A549 (cell line): ENCODE data around the gene MPRIP. TPM values are rescaled to one million over a fixed set of nuclear protein-coding genes. Genes with fewer than 3 reads are reported as not detected.
"Not testable (repeated sequence)": the region's sequence is repeated elsewhere in the genome, so short reads cannot be mapped to it uniquely, and the experiment has no call there.

Experiments
- ATAC-seq, 2 experiments: fragments of 200-7000 bp in 1 of 2; fragments of >200 bp in 1 of 2; cut with Nextera tagmentation in 1 of 2; cut with Tn5 transposase in 1 of 2; 3 replicates each; pipeline versions ENCODE4 v1.8.0 to v1.9.1; 2018 to 2020; ENCODE audit warnings: mild to moderate bottlenecking in 1 of 2, moderate library complexity in 1 of 2
- CTCF ChIA-PET: fragments of 300-600 bp; sonication (Branson Sonifier 250); formaldehyde crosslinking; extraction: SDS; loops from one replicate; lab custom pipeline; 2021; ENCODE audit warnings: antibody characterized with exemption, inconsistent platforms; lab: Yijun Ruan, JAX
- POLR2A ChIA-PET: fragments of 350-600 bp; formaldehyde crosslinking; extraction: SDS; loops from one replicate; lab custom pipeline; 2021; ENCODE audit warnings: antibody characterized with exemption, inconsistent platforms; lab: Yijun Ruan, JAX
- DNase-seq, 2 experiments: peaks; one replicate each; pipeline versions ENCODE4 v3.0.0 to v3.0.0-alpha.2; 2011 to 2016; ENCODE audit warnings: low read depth in 1 of 2, low spot score in 1 of 2
- FAIRE-seq: peaks from 2 replicates; lab custom pipeline; 2011; peaks lifted over from hg19 to GRCh38; lab: Jason Lieb, UNC
- H3K27ac ChIP-seq, 2 experiments: fragments of >200 bp; sonication (Bioruptor Twin); formaldehyde crosslinking; 3 replicates each; pipeline ENCODE4 v1.5.1; 2016 to 2017
- H3K4me1 ChIP-seq: fragments of >200 bp; sonication (Bioruptor Twin); formaldehyde crosslinking; 3 replicates; pipeline ENCODE4 v1.6.1; 2016
- H3K4me2 ChIP-seq: fragments of >200 bp; sonication (Bioruptor Twin); formaldehyde crosslinking; 3 replicates; pipeline ENCODE4 v1.6.1; 2016
- H3K4me3 ChIP-seq: fragments of >200 bp; sonication (Bioruptor Twin); formaldehyde crosslinking; 3 replicates; pipeline ENCODE4 v1.5.1; 2016
- H3K9me3 ChIP-seq: fragments of >200 bp; sonication (Bioruptor Twin); formaldehyde crosslinking; 3 replicates; pipeline ENCODE4 v1.6.1; 2016
- CEBPB ChIP-seq, 2 experiments: fragments of >200 bp in 1 of 2; sonication (Bioruptor Twin) in 1 of 2; formaldehyde crosslinking in 1 of 2; IDR thresholded peaks; 2 replicates each; pipeline ENCODE4 v1.6.1; 2012 to 2016
- EP300 ChIP-seq, 2 experiments: fragments of >200 bp; sonication (Bioruptor Twin); formaldehyde crosslinking; IDR thresholded peaks; 2 replicates in 1 of 2; 3 replicates in 1 of 2; pipeline ENCODE4 v1.6.1; 2016 to 2017
- FOSL2 ChIP-seq, 2 experiments: fragments of 450-650 bp in 1 of 2; fragments of >200 bp in 1 of 2; sonication (Bioruptor Twin) in 1 of 2; formaldehyde crosslinking; IDR thresholded peaks; 2 replicates each; pipeline versions ENCODE4 v1.5.0 to v1.6.1; 2016 to 2020; ENCODE audit warnings: mild to moderate bottlenecking in 1 of 2, moderate library complexity in 1 of 2
- GATA3 ChIP-seq: IDR thresholded peaks from 2 replicates; pipeline ENCODE4 v1.6.1; 2012; ENCODE audit warnings: borderline replicate concordance
- JUN ChIP-seq, 2 experiments: fragments of >200 bp; sonication (Bioruptor Twin); formaldehyde crosslinking; IDR thresholded peaks; 2 replicates in 1 of 2; 3 replicates in 1 of 2; pipeline ENCODE4 v1.6.1; 2016 to 2017
- MAFK ChIP-seq: fragments of 450-650 bp; IDR thresholded peaks from 2 replicates; pipeline ENCODE4 v1.6.1; 2014; ENCODE audit not compliant: partially characterized antibody
- MAX ChIP-seq: IDR thresholded peaks from 2 replicates; pipeline ENCODE4 v1.6.1; 2012
- RAD21 ChIP-seq, 2 experiments: fragments of >200 bp in 1 of 2; sonication (Bioruptor Twin) in 1 of 2; formaldehyde crosslinking in 1 of 2; IDR thresholded peaks in 1 of 2; conservative IDR thresholded peaks in 1 of 2; 2 replicates in 1 of 2; 3 replicates in 1 of 2; pipeline ENCODE4 v1.6.1; 2012 to 2018; ENCODE audit warnings: inconsistent platforms in 1 of 2
- SMC3 ChIP-seq: fragments of >200 bp; sonication (Bioruptor Twin); formaldehyde crosslinking; IDR thresholded peaks from 3 replicates; pipeline ENCODE4 v1.6.1; 2018; ENCODE audit warnings: inconsistent platforms
- WGBS: methylation state at CpG from one replicate; pipeline ENCODE4 v1.1.6; 2017; ENCODE audit errors: missing lambda C conversion rate; 5-methylcytosine and 5-hydroxymethylcytosine counted together
- polyA plus RNA-seq, 4 experiments: library from polyadenylated mRNA; depleted of rRNA in 3 of 4; stranded (reverse); fragments of >200 nt; fragmentation: RNase III in 1 of 4; extraction: RNeasy Plus Mini Kit Qiagen cat#74134 plus additional on column Dnase treatment in 1 of 4; gene quantifications; 2 replicates in 3 of 4; 3 replicates in 1 of 4; pipeline ENCODE4 v1.2.3, GENCODE V29; 2011 to 2017

MPRIP gene
- polyA plus RNA-seq, 2 of the 4 experiments (the other 2 are of a cell fraction) = 147 to 228 TPM

GRCh38 chr17:17008621-17009397, 33.4 kb upstream of the MPRIP start:
- FAIRE-seq, DNase-seq, POLR2A ChIA-PET, ATAC-seq, H3K9me3 ChIP-seq, H3K4me3 ChIP-seq: not testable (repeated sequence)
- peak overlapping the region; percentile 87 to 97 for H3K27ac ChIP-seq
- CTCF ChIA-PET = interaction anchor here (0.6 to 1.7 kb wide), 7 partner anchors 9 to 133 kb away, joined by 3 to 4 read pairs (median 3); no protein-coding TSS in a partner anchor
- WGBS = 92% methylated on average over 10 of the region's 10 CpGs
- H3K4me2 ChIP-seq = peak overlapping the region; percentile 70
- H3K4me1 ChIP-seq = peaks cover 41% of the 10 kb centered on the region

GRCh38 chr17:17009972-17010371, 32.3 kb upstream of the MPRIP start:
- FAIRE-seq = peak; percentile 100

GRCh38 chr17:17010545-17011034, 31.7 kb upstream of the MPRIP start:
- H3K9me3 ChIP-seq; DNase-seq; FAIRE-seq; H3K4me3 ChIP-seq; POLR2A ChIA-PET; TF ChIP-seq FOSL2 (CRISPR knock-in tag; IDR thresholded peaks at IDR 0.05): not testable (repeated sequence)
- H3K4me2 ChIP-seq = peak overlapping the region; percentile 58
- CTCF ChIA-PET = interaction anchor here (1.7 kb wide), 1 partner anchor 15 kb away, joined by 3 read pairs; no protein-coding TSS in a partner anchor
- 0% methylated on average over 4 of the region's 12 CpGs for WGBS
- peak overlapping the region; percentile 82 to 89 for H3K27ac ChIP-seq
- H3K4me1 ChIP-seq = peaks cover 59% of the 10 kb centered on the region
- TF ChIP-seq EP300 (IDR thresholded peaks at IDR 0.05) (peak in 1 of 2 experiments; percentile 26; a peak in 1 of 5 replicates), JUN (IDR thresholded peaks at IDR 0.05) (peak; percentile 49 to 75; a peak in 3 of 5 replicates), RAD21 (conservative IDR thresholded peaks at IDR 0.05 in 1 of 2, IDR thresholded peaks at IDR 0.05 in 1 of 2) (0 out of 5 replicates have a peak, but pooled peaks of 1 of the 2 experiments have one; percentile 10), FOSL2 (IDR thresholded peaks at IDR 0.05) (peak; percentile 60), GATA3 (0 out of 2 replicates have a peak, but pooled peaks have one; percentile 19)
- peak; percentile 86 to 91 for ATAC-seq

More at GRCh38 chr17:17009972-17010371, 32.3 kb upstream of the MPRIP start:
- Histone ChIP-seq H3K4me1 (peaks cover 53% of the 10 kb centered on the region), H3K27ac (peak overlapping the region; percentile 87 to 97), H3K4me2 (peak overlapping the region; percentile 70)
- ATAC-seq (peak; percentile 61 to 62), DNase-seq (peak in 1 of 2 experiments; percentile 69)
- WGBS = 6% methylated on average over 1 of the region's 4 CpGs
- CTCF ChIA-PET = interaction anchor here (1.0 to 1.7 kb wide), 3 partner anchors 8 to 67 kb away, joined by 3 read pairs; no protein-coding TSS in a partner anchor
- POLR2A ChIA-PET = not testable (repeated sequence)
- TF ChIP-seq RAD21 (conservative IDR thresholded peaks at IDR 0.05 in 1 of 2, IDR thresholded peaks at IDR 0.05 in 1 of 2) (peak in 1 of 2 experiments; percentile 22; a peak in 2 of 5 replicates), SMC3 (peak; percentile 40; the same call in 1 of the 3 replicates), MAX (peak; percentile 43; the same call in 1 of the 2 replicates), MAFK (peak; percentile 49)
- TF ChIP-seq, all 56 proteins: peak for 4; not testable (repeated sequence) for 52
- not testable (repeated sequence) for H3K9me3 ChIP-seq, H3K4me3 ChIP-seq

- peak; percentile 15 to 84; a peak in 2 of 4 replicates for TF ChIP-seq CEBPB (IDR thresholded peaks at IDR 0.05)
- H3K4me3 ChIP-seq; CTCF ChIA-PET; POLR2A ChIA-PET; FAIRE-seq; H3K9me3 ChIP-seq; TF ChIP-seq FOSL2 (IDR thresholded peaks at IDR 0.05): not testable (repeated sequence)
- TF ChIP-seq FOSL2 (CRISPR knock-in tag; IDR thresholded peaks at IDR 0.05) = 0 out of 2 replicates have a peak, but pooled peaks have one; percentile 32
- TF ChIP-seq JUN (IDR thresholded peaks at IDR 0.05) = peak; percentile 50 to 61; a peak in 3 of 5 replicates
- peak; percentile 31 to 43; a peak in 1 of 5 replicates for TF ChIP-seq EP300 (IDR thresholded peaks at IDR 0.05)
- TF ChIP-seq GATA3 = peak; percentile 41; the same call in 1 of the 2 replicates
- Histone ChIP-seq H3K4me2 (peak overlapping the region; percentile 58), H3K4me1 (peaks cover 63% of the 10 kb centered on the region), H3K27ac (peak overlapping the region; percentile 82 to 89)
- WGBS = 11% methylated on average over 6 of the region's 12 CpGs
- DNase-seq (peak in 1 of 2 experiments; percentile 88), ATAC-seq (peak; percentile 54 to 72)
Observed at GRCh38 chr17:17011043-17011907, 31.0 kb upstream of the MPRIP start.
